Panc1 (cell line): ENCODE measurements around the gene KCNJ12.

Source experiments
- POLR2AphosphoS5 ChIP-seq: IDR thresholded peaks from 2 replicates; pipeline ENCODE4 v1.6.1; 2012; ENCODE audit warnings: mild to moderate bottlenecking, low read depth, low read length, moderate library complexity
- TF ChIP-seq, protein P1 (sequence below), 2 experiments: IDR thresholded peaks; 2 replicates each; pipeline ENCODE4 v1.6.1; 2011 to 2012; ENCODE audit warnings: low read depth in 2 of 2, control low read depth in 1 of 2, low read length in 1 of 2, mild to moderate bottlenecking in 1 of 2, moderate library complexity in 1 of 2; ENCODE audit not compliant: insufficient read depth in 1 of 2
- TF ChIP-seq, protein P2 (sequence below): fragments of 450-650 bp; IDR thresholded peaks from 2 replicates; pipeline ENCODE4 v1.5.1; 2017; ENCODE audit warnings: mild to moderate bottlenecking

- TF ChIP-seq, protein P1, sequence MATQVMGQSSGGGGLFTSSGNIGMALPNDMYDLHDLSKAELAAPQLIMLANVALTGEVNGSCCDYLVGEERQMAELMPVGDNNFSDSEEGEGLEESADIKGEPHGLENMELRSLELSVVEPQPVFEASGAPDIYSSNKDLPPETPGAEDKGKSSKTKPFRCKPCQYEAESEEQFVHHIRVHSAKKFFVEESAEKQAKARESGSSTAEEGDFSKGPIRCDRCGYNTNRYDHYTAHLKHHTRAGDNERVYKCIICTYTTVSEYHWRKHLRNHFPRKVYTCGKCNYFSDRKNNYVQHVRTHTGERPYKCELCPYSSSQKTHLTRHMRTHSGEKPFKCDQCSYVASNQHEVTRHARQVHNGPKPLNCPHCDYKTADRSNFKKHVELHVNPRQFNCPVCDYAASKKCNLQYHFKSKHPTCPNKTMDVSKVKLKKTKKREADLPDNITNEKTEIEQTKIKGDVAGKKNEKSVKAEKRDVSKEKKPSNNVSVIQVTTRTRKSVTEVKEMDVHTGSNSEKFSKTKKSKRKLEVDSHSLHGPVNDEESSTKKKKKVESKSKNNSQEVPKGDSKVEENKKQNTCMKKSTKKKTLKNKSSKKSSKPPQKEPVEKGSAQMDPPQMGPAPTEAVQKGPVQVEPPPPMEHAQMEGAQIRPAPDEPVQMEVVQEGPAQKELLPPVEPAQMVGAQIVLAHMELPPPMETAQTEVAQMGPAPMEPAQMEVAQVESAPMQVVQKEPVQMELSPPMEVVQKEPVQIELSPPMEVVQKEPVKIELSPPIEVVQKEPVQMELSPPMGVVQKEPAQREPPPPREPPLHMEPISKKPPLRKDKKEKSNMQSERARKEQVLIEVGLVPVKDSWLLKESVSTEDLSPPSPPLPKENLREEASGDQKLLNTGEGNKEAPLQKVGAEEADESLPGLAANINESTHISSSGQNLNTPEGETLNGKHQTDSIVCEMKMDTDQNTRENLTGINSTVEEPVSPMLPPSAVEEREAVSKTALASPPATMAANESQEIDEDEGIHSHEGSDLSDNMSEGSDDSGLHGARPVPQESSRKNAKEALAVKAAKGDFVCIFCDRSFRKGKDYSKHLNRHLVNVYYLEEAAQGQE (IDR thresholded peaks at IDR 0.05; ENCODE audit: insufficient read depth in 1 of 2, low read depth in 2 of 2, low read length in 1 of 2): no peak
- TF ChIP-seq, protein P2, sequence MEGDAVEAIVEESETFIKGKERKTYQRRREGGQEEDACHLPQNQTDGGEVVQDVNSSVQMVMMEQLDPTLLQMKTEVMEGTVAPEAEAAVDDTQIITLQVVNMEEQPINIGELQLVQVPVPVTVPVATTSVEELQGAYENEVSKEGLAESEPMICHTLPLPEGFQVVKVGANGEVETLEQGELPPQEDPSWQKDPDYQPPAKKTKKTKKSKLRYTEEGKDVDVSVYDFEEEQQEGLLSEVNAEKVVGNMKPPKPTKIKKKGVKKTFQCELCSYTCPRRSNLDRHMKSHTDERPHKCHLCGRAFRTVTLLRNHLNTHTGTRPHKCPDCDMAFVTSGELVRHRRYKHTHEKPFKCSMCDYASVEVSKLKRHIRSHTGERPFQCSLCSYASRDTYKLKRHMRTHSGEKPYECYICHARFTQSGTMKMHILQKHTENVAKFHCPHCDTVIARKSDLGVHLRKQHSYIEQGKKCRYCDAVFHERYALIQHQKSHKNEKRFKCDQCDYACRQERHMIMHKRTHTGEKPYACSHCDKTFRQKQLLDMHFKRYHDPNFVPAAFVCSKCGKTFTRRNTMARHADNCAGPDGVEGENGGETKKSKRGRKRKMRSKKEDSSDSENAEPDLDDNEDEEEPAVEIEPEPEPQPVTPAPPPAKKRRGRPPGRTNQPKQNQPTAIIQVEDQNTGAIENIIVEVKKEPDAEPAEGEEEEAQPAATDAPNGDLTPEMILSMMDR: no peak
- no peak for TF ChIP-seq POLR2AphosphoS5
These were observed 19.5 kb upstream of the KCNJ12 start for GRCh38 chr17:21356537-21357127.
